ENCODE data around the gene RABGAP1L. TPM values are rescaled to one million over a fixed set of nuclear protein-coding genes. Genes with fewer than 3 reads are reported as not detected.

Gene RABGAP1L
- total RNA-seq, 4 donors from 2014 or later = 31.7 to 49.7 (median 34.3) TPM

DNA sequence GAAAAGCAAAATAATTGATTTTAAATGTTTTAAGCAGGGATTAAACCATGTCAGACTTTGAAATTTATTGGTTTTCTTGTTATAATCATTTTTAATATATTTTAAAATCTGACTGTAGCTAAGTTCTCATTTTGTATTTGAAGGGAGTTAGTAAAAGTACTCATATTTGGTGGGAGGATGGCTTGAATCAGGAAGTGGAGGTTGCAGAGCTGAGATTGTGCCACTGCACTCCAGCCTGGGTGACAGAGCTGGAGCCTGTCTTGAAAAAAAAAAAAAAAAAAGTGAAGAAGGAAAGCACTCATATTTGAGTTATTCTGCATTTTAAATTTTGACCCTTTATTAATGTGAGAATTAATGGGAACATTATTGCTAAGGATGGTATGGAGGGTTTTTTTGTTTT lies 106.0 kb downstream of the RABGAP1L start:
- TF ChIP-seq, protein P1, sequence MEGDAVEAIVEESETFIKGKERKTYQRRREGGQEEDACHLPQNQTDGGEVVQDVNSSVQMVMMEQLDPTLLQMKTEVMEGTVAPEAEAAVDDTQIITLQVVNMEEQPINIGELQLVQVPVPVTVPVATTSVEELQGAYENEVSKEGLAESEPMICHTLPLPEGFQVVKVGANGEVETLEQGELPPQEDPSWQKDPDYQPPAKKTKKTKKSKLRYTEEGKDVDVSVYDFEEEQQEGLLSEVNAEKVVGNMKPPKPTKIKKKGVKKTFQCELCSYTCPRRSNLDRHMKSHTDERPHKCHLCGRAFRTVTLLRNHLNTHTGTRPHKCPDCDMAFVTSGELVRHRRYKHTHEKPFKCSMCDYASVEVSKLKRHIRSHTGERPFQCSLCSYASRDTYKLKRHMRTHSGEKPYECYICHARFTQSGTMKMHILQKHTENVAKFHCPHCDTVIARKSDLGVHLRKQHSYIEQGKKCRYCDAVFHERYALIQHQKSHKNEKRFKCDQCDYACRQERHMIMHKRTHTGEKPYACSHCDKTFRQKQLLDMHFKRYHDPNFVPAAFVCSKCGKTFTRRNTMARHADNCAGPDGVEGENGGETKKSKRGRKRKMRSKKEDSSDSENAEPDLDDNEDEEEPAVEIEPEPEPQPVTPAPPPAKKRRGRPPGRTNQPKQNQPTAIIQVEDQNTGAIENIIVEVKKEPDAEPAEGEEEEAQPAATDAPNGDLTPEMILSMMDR (IDR thresholded peaks at IDR 0.05) = no peak
- no peak for DNase-seq (ENCODE audit: low spot score)
- ATAC-seq (ENCODE audit: low FRiP score) = no peak

GRCh38 chr1:174266476-174266875 lies 107.2 kb downstream of the RABGAP1L start:
- TF ChIP-seq, protein P1 (IDR thresholded peaks at IDR 0.05) = no peak
- DNase-seq (ENCODE audit: low spot score) (no peak), ATAC-seq (ENCODE audit: low FRiP score) (no peak)

- no peak for ATAC-seq (ENCODE audit: low FRiP score)
- DNase-seq (ENCODE audit: low spot score) = no peak
- TF ChIP-seq, protein P1 (IDR thresholded peaks at IDR 0.05) = no peak
These were observed 107.8 kb downstream of the RABGAP1L start for GRCh38 chr1:174266991-174267612.

- TF ChIP-seq, protein P1 (IDR thresholded peaks at IDR 0.05) = no peak
- DNase-seq (ENCODE audit: low spot score) (no peak), ATAC-seq (ENCODE audit: low FRiP score) (no peak)
These were observed 110.8 kb downstream of the RABGAP1L start for GRCh38 chr1:174269989-174270651.

- ATAC-seq (ENCODE audit: low FRiP score) (no peak), DNase-seq (ENCODE audit: low spot score) (no peak)
- TF ChIP-seq, protein P1 (IDR thresholded peaks at IDR 0.05) = no peak
These were observed 113.9 kb downstream of the RABGAP1L start for GRCh38 chr1:174273190-174273589.

- ATAC-seq (ENCODE audit: low FRiP score) (no peak), DNase-seq (ENCODE audit: low spot score) (no peak)
- TF ChIP-seq, protein P1 (IDR thresholded peaks at IDR 0.05) = no peak
These were observed 114.5 kb downstream of the RABGAP1L start for GRCh38 chr1:174273776-174274175.

- ATAC-seq (ENCODE audit: low FRiP score) (no peak), DNase-seq (ENCODE audit: low spot score) (no peak)
- TF ChIP-seq, protein P1 (IDR thresholded peaks at IDR 0.05) = no peak
These were observed 115.1 kb downstream of the RABGAP1L start for GRCh38 chr1:174274452-174274851.
